COLO668 (cell line): ENCODE data around the gene THSD7A.
A peak's percentile ranks its signal among the peaks of the same experiment; 100 is the strongest.

Source experiments
- DNase-seq: peaks from one replicate; lab custom pipeline; 2025; ENCODE audit not compliant: unreplicated experiment; lab: John Stamatoyannopoulos, UW

THSD7A gene

GRCh38 chr7:11831736-11832495 lies at the start of gene THSD7A:
Gene THSD7A, minus strand, starts transcription at chr7:11832198. Its CDS starts 252 bp downstream, at chr7:11831946.
- peak; percentile 84 for DNase-seq

- no peak for DNase-seq
These were observed 49.7 kb upstream of the THSD7A start for GRCh38 chr7:11881680-11882079.

- DNase-seq = no peak
These were observed 43.6 kb upstream of the THSD7A start for GRCh38 chr7:11875635-11876034.

GRCh38 chr7:11865671-11866070 lies 33.7 kb upstream of the THSD7A start:
- DNase-seq = no peak

- no peak for DNase-seq
These were observed 26.8 kb upstream of the THSD7A start for GRCh38 chr7:11858622-11859302.

- DNase-seq = no peak
These were observed 26.0 kb upstream of the THSD7A start for GRCh38 chr7:11858026-11858425.

- DNase-seq = no peak
These were observed 16.3 kb upstream of the THSD7A start for GRCh38 chr7:11848251-11848650.

- DNase-seq = no peak
These were observed 15.3 kb upstream of the THSD7A start for GRCh38 chr7:11847336-11847735.

GRCh38 chr7:11846361-11846955 lies 14.5 kb upstream of the THSD7A start:
- DNase-seq = no peak

GRCh38 chr7:11843113-11843765 lies 11.2 kb upstream of the THSD7A start:
- DNase-seq = no peak

- DNase-seq = no peak
These were observed 9.7 kb upstream of the THSD7A start for GRCh38 chr7:11841657-11842056.

- no peak for DNase-seq
These were observed 3.3 kb upstream of the THSD7A start for GRCh38 chr7:11835260-11835659.

GRCh38 chr7:11833431-11833830 lies 1.4 kb upstream of the THSD7A start:
- DNase-seq = peak; percentile 23

- DNase-seq = no peak
These were observed 752 bp downstream of the THSD7A start for GRCh38 chr7:11831156-11831735.

- DNase-seq = no peak
These were observed 1.3 kb downstream of the THSD7A start for GRCh38 chr7:11830582-11831155.

GRCh38 chr7:11829954-11830353 lies 2.0 kb downstream of the THSD7A start:
- no peak for DNase-seq

GRCh38 chr7:11819947-11820346 lies 12.1 kb downstream of the THSD7A start:
- DNase-seq = no peak

- DNase-seq = no peak
These were observed 12.7 kb downstream of the THSD7A start for GRCh38 chr7:11819271-11819670.

GRCh38 chr7:11818281-11818680 lies 13.7 kb downstream of the THSD7A start:
- no peak for DNase-seq

GRCh38 chr7:11817111-11817740 lies 14.8 kb downstream of the THSD7A start:
- DNase-seq = no peak
